Epidermal melanocyte (primary cell): ENCODE data around the gene NTNG1.
"Not testable (repeated sequence)": the region's sequence is repeated elsewhere in the genome, so short reads cannot be mapped to it uniquely, and the experiment has no call there.

Experiments
- DNase-seq: peaks from one replicate; pipeline ENCODE4 v3.0.0; 2011; ENCODE audit warnings: low spot score; ENCODE audit not compliant: insufficient read length

Gene NTNG1

GRCh38 chr1:107196973-107197562, 56.2 kb downstream of the NTNG1 start:
- no peak for DNase-seq

- no peak for DNase-seq
These were observed 57.7 kb downstream of the NTNG1 start for GRCh38 chr1:107198561-107198960.

GRCh38 chr1:107200631-107201030, 59.8 kb downstream of the NTNG1 start:
- no peak for DNase-seq

- no peak for DNase-seq
These were observed 61.2 kb downstream of the NTNG1 start for GRCh38 chr1:107202007-107202406.

- DNase-seq, result no peak
These were observed 72.4 kb downstream of the NTNG1 start for GRCh38 chr1:107213225-107213624.

- no peak for DNase-seq
These were observed 79.2 kb downstream of the NTNG1 start for GRCh38 chr1:107220036-107220435.

- no peak for DNase-seq
These were observed 84.9 kb downstream of the NTNG1 start for GRCh38 chr1:107225706-107226105.

- no peak for DNase-seq
These were observed 88.0 kb downstream of the NTNG1 start for GRCh38 chr1:107228704-107229371.

- DNase-seq, result no peak
These were observed 88.9 kb downstream of the NTNG1 start for GRCh38 chr1:107229711-107230110.

GRCh38 chr1:107230121-107230520, 89.3 kb downstream of the NTNG1 start:
- DNase-seq, result no peak

GRCh38 chr1:107231291-107231690, 90.5 kb downstream of the NTNG1 start:
- no peak for DNase-seq

GRCh38 chr1:107232426-107232825, 91.6 kb downstream of the NTNG1 start:
- no peak for DNase-seq

- not testable (repeated sequence) for DNase-seq
These were observed 95.9 kb downstream of the NTNG1 start for GRCh38 chr1:107236760-107237159.

- no peak for DNase-seq
These were observed 102.6 kb downstream of the NTNG1 start for GRCh38 chr1:107243461-107243860.

- no peak for DNase-seq
These were observed 104.1 kb downstream of the NTNG1 start for GRCh38 chr1:107244709-107245500.

GRCh38 chr1:107246775-107247345, 106.0 kb downstream of the NTNG1 start:
- DNase-seq, result no peak

GRCh38 chr1:107247679-107248078, 106.8 kb downstream of the NTNG1 start:
- no peak for DNase-seq

GRCh38 chr1:107250169-107250568, 109.3 kb downstream of the NTNG1 start:
- no peak for DNase-seq

- DNase-seq, result no peak
These were observed 110.2 kb downstream of the NTNG1 start for GRCh38 chr1:107251083-107251482.

GRCh38 chr1:107251839-107252238, 111.0 kb downstream of the NTNG1 start:
- DNase-seq, result no peak

GRCh38 chr1:107252271-107252670, 111.4 kb downstream of the NTNG1 start:
- DNase-seq, result no peak

GRCh38 chr1:107254306-107254705, 113.5 kb downstream of the NTNG1 start:
- no peak for DNase-seq
